GM21529 (cell line): Measurements from ENCODE around the gene ARHGAP15.

Experiments
- ATAC-seq: cut with Tn5 transposase; IDR thresholded peaks from one replicate; pipeline ENCODE4 v1.9.1; 2021; ENCODE audit not compliant: unreplicated experiment

Gene ARHGAP15

GRCh38 chr2:143334837-143335236, 205.6 kb downstream of the ARHGAP15 start:
- no peak for ATAC-seq

- ATAC-seq, result no peak
Measured at GRCh38 chr2:143336719-143337210, 207.5 kb downstream of the ARHGAP15 start.

GRCh38 chr2:143341478-143341877, 212.3 kb downstream of the ARHGAP15 start:
- no peak for ATAC-seq

- no peak for ATAC-seq
Measured at GRCh38 chr2:143344780-143345179, 215.6 kb downstream of the ARHGAP15 start.

GRCh38 chr2:143345887-143346787, 216.9 kb downstream of the ARHGAP15 start:
- ATAC-seq, result no peak

DNA sequence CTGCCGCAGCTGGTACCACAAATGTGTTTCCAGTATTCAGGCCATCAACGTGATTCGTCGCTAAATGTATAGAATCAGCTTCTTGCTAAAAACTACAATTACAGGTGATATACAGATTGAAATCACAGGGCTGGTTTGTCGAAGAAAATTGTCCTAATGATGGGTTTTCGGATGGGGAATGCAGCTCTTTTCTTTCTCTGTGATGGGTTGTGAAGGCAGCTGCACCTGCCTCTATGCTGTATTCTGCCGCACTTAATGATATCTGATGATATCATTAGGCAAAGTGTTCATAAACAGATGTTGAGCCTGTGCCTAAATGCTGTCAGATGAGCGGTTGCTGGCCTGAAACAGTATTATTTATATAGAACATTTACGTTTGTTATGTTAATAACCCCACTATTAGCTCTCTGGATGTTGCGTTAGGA, 218.1 kb downstream of the ARHGAP15 start:
- no peak for ATAC-seq

- ATAC-seq, result no peak
Measured at GRCh38 chr2:143347901-143348414, 218.7 kb downstream of the ARHGAP15 start.

DNA sequence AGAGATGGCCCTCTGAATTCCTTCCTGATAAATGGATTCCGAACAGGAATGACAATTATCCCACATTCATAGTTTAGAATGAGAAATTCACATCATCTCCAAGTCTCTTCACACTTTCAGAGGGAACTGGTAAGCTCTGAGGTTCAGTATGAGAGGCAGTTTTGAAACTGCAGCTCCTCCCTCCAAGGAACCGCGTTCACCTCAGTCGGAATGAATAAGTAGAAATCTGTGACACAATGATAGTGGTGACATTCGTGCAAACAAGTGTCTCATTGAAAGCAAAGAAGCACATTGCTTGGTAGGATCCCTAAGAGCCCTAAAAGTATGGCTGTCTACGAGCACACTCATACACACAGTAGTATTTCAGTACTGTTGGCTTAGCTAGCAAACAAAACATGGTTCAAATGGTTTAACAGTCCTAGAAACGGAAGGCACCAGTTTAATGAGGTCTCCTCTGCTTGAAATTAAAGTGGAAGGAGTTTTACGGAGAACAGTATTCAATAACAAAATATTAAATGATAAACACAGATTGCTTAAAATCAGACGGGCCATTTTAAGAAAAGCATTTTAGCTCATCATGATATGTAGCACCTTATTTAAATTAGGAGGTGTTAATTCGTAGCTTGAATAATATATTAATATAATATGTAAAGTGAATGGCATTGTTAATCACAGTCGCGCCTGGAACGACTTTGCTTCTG, 225.0 kb downstream of the ARHGAP15 start:
- no peak for ATAC-seq

- no peak for ATAC-seq
Measured at GRCh38 chr2:143355870-143356269, 226.7 kb downstream of the ARHGAP15 start.

- ATAC-seq, result no peak
Measured at GRCh38 chr2:143356336-143356735, 227.1 kb downstream of the ARHGAP15 start.

GRCh38 chr2:143356736-143357446, 227.7 kb downstream of the ARHGAP15 start:
- no peak for ATAC-seq

GRCh38 chr2:143357966-143358365, 228.7 kb downstream of the ARHGAP15 start:
- no peak for ATAC-seq

- ATAC-seq, result no peak
Measured at GRCh38 chr2:143361346-143361745, 232.1 kb downstream of the ARHGAP15 start.

DNA sequence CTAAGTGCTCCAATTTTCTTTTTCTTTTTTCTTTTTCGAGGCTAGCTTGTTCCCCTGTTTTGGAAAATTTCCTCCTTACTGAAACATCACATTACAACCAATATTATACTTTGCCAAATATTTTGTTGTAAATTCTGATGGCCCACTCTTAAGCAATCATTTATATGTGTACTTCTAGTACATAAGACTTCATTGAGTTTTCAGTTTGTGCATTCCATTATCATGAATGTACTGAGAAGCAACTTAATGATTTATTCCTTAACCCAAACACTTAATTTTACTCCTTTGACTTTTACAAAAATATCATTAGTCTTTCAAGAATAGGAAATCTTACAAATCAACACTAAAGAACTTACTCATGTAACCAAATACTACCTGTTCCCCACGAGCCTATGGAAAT, 242.4 kb downstream of the ARHGAP15 start:
- no peak for ATAC-seq

GRCh38 chr2:143375384-143375880, 246.2 kb downstream of the ARHGAP15 start:
- no peak for ATAC-seq

- no peak for ATAC-seq
Measured at GRCh38 chr2:143378996-143379395, 249.8 kb downstream of the ARHGAP15 start.

DNA sequence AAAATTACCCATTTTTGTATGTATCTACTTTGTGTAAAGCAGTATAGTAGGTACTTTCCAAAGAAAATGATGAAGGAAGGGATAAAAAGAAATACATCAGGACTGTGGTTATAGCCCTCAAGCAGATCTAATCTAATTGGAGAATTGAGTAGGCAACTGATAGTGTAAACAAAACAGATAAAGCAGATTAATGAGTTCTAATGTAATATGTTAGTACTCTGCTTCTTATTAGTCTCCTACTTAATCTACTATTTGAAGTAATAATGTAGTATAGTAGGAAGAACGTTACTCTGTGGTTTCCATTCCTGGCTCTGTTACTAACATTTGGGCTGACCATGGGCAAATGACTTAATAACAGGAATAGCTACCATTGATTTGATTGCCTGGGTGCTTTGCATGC, 250.7 kb downstream of the ARHGAP15 start:
- no peak for ATAC-seq

GRCh38 chr2:143382573-143382972, 253.4 kb downstream of the ARHGAP15 start:
- no peak for ATAC-seq

- no peak for ATAC-seq
Measured at GRCh38 chr2:143383016-143383415, 253.8 kb downstream of the ARHGAP15 start.

DNA sequence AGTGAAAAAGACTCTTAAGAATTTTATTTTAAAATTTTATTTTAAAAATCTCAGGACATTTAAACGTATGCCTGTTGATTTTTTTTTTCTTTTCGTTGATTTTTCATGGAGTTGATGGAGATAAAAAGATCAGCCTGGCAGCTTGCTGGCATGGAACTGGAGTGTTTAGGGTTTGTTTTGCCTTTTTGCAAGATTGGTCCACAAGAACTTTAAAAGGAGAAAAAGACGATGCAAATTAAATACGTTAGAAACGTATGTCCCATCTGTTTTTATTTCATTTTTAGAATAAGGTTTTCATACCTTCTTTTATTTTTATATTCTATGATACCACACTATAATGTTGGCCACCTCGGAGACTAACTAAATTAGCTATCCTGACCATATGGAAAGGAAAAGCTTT, 254.9 kb downstream of the ARHGAP15 start:
- no peak for ATAC-seq

DNA sequence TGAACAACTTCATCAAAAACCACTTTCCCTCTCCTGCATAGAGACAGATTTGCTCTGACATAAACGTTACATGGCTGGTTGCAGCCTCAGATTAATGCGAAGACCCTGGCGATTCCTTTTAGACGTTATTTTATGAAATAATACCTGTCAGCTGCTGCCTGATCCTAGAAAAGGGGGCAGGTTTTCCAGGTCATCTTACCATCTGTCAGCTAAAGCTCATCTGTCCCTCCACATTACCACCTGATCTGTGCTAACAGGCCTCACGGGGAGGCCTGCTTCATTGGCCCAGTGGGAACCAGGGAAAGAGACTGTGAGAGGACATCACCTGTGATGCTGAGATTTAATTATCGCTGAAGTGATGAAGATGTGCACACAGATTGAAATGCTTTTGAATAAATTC, 261.0 kb downstream of the ARHGAP15 start:
- no peak for ATAC-seq
